Fibroblast of villous mesenchyme (primary cell): ENCODE results near the gene MGLL. TPM values are rescaled to one million over a fixed set of nuclear protein-coding genes. Genes with fewer than 3 reads are reported as not detected.

Source experiments
- DNase-seq: peaks from one replicate; pipeline ENCODE4 v3.0.0-alpha.2; 2010; ENCODE audit warnings: low read depth
- H3K4me3 ChIP-seq: 2 replicates; pipeline ENCODE4 v1.5.1; 2011; ENCODE audit warnings: low read depth, mild to moderate bottlenecking, low read length
- total RNA-seq: library from RNA; depleted of rRNA; stranded (reverse); fragments of >200 nt; gene quantifications from 2 replicates; pipeline ENCODE4 v1.2.3, GENCODE V29; 2012
- TF ChIP-seq, protein P1 (sequence below): IDR thresholded peaks from 2 replicates; pipeline ENCODE4 v1.5.1; 2012; ENCODE audit warnings: low read depth, mild to moderate bottlenecking, low read length; ENCODE audit not compliant: insufficient read depth

Gene MGLL
- total RNA-seq, 1 donor = 141 TPM

DNA sequence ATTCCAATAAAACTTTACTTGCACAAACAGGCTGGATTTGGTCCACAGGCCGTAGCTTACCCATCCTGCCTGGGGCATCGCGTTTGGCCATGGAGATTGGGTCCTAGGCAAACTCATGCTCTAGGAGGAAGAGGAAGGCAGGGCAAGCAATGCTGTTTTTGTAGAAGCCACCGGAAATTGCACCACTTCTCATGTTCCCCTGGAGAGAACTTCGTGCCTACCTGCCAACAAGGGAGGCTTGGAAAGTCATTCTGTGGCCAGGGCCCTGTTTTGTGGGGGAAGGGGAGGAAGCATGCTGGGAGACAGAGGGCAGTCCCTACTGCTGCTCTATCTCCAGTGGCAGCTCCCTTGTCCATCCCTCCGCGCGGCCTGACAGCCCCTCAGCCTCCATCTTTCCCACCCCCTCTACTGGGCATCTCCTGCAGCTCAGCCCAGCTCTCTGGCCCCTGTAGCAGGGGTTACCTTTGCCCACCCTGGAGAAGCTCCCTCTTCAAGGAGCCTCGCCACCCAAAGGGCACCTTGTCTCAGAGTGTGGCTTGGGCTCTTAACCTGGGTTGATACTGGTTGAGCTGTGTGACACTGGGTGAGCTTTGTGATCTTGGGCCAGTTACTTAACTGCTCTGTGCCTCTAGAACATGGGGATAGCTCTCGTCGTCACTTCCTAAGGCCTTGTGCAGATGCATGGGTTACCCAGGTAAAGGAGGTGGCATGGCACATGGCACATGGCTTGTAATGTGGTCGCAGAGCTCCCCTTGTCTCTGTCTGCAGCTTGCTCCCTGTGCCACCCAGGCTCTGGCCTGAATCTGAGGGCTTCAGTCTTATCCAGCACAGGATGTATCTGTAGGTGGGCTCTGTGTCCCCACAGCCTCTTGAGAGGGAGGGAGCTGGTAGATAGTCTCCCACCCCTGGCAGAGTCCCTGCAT is 143.4 kb downstream of the MGLL start:
- TF ChIP-seq, protein P1, sequence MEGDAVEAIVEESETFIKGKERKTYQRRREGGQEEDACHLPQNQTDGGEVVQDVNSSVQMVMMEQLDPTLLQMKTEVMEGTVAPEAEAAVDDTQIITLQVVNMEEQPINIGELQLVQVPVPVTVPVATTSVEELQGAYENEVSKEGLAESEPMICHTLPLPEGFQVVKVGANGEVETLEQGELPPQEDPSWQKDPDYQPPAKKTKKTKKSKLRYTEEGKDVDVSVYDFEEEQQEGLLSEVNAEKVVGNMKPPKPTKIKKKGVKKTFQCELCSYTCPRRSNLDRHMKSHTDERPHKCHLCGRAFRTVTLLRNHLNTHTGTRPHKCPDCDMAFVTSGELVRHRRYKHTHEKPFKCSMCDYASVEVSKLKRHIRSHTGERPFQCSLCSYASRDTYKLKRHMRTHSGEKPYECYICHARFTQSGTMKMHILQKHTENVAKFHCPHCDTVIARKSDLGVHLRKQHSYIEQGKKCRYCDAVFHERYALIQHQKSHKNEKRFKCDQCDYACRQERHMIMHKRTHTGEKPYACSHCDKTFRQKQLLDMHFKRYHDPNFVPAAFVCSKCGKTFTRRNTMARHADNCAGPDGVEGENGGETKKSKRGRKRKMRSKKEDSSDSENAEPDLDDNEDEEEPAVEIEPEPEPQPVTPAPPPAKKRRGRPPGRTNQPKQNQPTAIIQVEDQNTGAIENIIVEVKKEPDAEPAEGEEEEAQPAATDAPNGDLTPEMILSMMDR = no peak
- DNase-seq = no peak
- no peak overlapping the region for H3K4me3 ChIP-seq

GRCh38 chr3:127678315-127678599 is 144.1 kb downstream of the MGLL start:
- no peak for DNase-seq
- no peak overlapping the region for H3K4me3 ChIP-seq
- TF ChIP-seq, protein P1 = no peak

DNA sequence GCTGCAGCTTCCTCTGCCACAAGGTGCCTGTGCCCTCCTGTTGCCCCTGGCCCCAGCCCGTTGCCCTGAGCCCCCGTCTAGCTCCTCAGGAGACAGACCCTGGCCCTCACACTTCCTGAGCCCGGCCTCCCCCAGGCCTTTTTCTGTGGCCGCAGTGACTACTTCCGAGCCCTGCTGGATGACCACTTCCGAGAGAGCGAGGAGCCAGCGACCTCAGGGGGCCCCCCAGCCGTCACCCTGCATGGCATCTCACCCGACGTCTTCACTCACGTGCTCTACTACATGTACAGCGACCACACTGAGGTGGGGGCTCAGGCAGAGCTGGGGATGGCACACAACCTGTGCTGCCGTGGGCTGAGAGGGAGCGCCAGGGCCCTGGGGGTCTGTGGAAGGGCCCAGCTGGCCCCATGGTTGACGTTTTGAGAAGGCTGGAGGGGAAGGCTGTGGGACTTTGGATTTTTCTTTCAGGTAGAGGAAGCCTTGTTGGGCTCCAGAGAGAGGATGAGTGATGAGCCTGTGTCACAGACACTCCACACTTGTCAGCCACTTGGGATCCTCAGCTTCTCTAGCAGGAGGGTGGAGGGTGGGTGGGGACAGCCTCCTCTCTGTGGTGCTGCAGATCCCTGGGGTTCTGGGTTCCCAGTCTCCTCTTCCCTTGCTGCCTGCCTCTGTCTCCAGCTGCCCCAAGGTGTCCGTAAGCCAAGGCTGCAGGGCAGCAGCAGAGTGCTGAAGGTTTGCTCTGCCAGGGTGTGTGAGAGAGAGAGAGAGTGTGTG is 144.6 kb downstream of the MGLL start:
- H3K4me3 ChIP-seq = no peak overlapping the region
- TF ChIP-seq, protein P1 = no peak
- no peak for DNase-seq

DNA sequence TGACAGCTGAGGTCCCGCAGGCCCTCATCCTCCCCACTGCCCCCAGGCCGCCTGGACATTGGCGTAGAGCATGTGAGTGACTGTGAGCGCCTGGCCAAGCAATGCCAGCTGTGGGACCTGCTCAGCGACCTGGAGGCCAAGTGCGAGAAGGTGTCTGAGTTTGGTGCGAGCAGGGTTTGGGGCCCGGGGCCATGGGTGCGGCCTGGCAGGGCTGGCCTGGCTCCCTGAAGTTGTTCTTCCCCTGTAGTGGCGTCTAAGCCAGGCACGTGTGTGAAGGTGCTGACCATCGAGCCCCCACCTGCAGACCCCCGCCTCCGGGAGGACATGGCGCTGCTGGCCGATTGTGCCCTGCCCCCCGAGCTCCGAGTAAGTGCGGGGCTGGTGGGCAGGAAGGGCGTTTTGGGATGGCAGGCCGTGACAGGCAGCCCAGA is 145.4 kb downstream of the MGLL start:
- DNase-seq = no peak
- TF ChIP-seq, protein P1 = no peak
- H3K4me3 ChIP-seq = no peak overlapping the region

DNA sequence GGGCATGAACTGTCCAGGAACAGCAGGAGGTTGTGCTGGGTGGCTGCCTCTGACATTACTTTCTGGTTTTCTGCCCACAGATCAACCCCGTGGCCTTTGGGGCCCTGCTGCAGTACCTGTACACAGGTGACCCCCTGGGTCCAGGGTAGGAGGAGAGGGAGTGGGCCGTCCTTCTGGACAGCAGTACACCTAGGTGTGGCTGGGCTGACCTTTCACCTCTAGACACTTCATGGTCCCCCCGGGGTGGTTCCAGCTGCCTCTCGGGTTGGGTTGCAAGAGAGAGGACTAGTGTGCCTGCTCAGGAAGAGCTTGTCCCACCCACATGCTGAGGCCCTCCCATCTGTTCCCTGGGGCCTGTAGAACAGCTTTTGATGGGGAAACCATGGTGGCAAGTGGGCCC is 145.9 kb downstream of the MGLL start:
- no peak for DNase-seq
- TF ChIP-seq, protein P1 = no peak
- no peak overlapping the region for H3K4me3 ChIP-seq

GRCh38 chr3:127675651-127676391 is 146.5 kb downstream of the MGLL start:
- TF ChIP-seq, protein P1 = no peak
- H3K4me3 ChIP-seq = no peak overlapping the region
- no peak for DNase-seq
